ENCODE data around the gene GSK3B. TPM values are rescaled to one million over a fixed set of nuclear protein-coding genes. Genes with fewer than 3 reads are reported as not detected.

GSK3B gene
- total and polyA plus RNA-seq, 10 of the 15 experiments (the other 5 are each of a cell fraction or from before 2014, with no cell fraction given) = 8.5 to 49.8 (median 25.5) TPM

GRCh38 chr3:120103276-120103675, 9.0 kb upstream of the GSK3B start:
- Histone ChIP-seq H3K4me2 (ENCODE audit: control insufficient read depth, insufficient read depth) (peak overlapping the region; percentile 63; the same call in 1 of the 2 replicates), H3K27ac (ENCODE audit: control insufficient read depth, insufficient read depth) (no peak overlapping the region), H3K36me3 (ENCODE audit: control insufficient read depth in 2 of 2, insufficient read depth in 2 of 2, low read length in 1 of 2) (no peaks in the 10 kb centered on the region), H3K79me2 (ENCODE audit: control insufficient read depth, insufficient read depth, low read length) (no peaks in the 10 kb centered on the region; the same call in 1 of the 2 replicates), H2AFZ (ENCODE audit: control insufficient read depth, low read depth, low read length) (no peak overlapping the region), H3K4me1 (ENCODE audit: control insufficient read depth, insufficient read depth, low read length) (peaks cover 18% of the 10 kb centered on the region), H3K9me3 (replicated peaks; ENCODE audit: control insufficient read depth, insufficient read depth, low read length) (no peaks in the 10 kb centered on the region; the same call in 2 of the 3 replicates), H3K9ac (ENCODE audit: control insufficient read depth, insufficient read depth, low read length) (no peak overlapping the region), H4K20me1 (ENCODE audit: control insufficient read depth, insufficient read depth) (no peaks in the 10 kb centered on the region), H3K4me3 (no peak overlapping the region), H3K27me3 (replicated peaks in 1 of 2; ENCODE audit: control insufficient read depth in 2 of 2, insufficient read depth in 2 of 2, low read length in 1 of 2) (no peaks in the 10 kb centered on the region)
- WGBS (ENCODE audit: insufficient coverage, insufficient replicate concordance, low lambda C conversion rate, missing lambda C conversion rate) = under 1% methylated on average over 7 of the region's 7 CpGs
- in situ Hi-C loops (cut with MboI) (no loop called here), intact Hi-C loops (cut with micrococcal nuclease; ENCODE audit: unreplicated experiment) (no loop called here)
- RAD21 ChIA-PET (ENCODE audit: unreplicated experiment) = interaction anchor here (0.7 to 0.8 kb wide), 2 partner anchors 211 to 440 kb away, joined by 3 read pairs; no protein-coding TSS in a partner anchor
- POLR2A ChIA-PET = interaction anchor here (0.9 kb wide), 1 partner anchor 12 kb away, joined by 3 read pairs; no protein-coding TSS in a partner anchor
- FAIRE-seq = no peak
- no peak for TF ChIP-seq ASH2L (IDR thresholded peaks at IDR 0.05; ENCODE audit: borderline replicate concordance, low read depth)
- TF ChIP-seq TCF7 (IDR thresholded peaks at IDR 0.05; ENCODE audit: borderline replicate concordance) = no peak
- no peak for TF ChIP-seq IKZF2 (IDR thresholded peaks at IDR 0.05)
- no peak for DNase-seq (ENCODE audit: low read depth, low spot score)
- BruUV-seq (replicated peaks) = no TSS peak
- no peak for ATAC-seq
- CTCF ChIA-PET = no interaction called here
- SMC1A ChIA-PET (ENCODE audit: uncharacterized antibody, unreplicated experiment) = interaction anchor here (0.7 kb wide), 1 partner anchor 1739 kb away, joined by 3 read pairs; no protein-coding TSS in a partner anchor

- 0% methylated on average over 3 of the region's 3 CpGs for WGBS (ENCODE audit: insufficient coverage, insufficient replicate concordance, low lambda C conversion rate, missing lambda C conversion rate)
- Histone ChIP-seq H3K27ac (ENCODE audit: control insufficient read depth, insufficient read depth) (no peak overlapping the region), H3K36me3 (ENCODE audit: control insufficient read depth in 2 of 2, insufficient read depth in 2 of 2, low read length in 1 of 2) (no peaks in the 10 kb centered on the region), H3K4me1 (ENCODE audit: control insufficient read depth, insufficient read depth, low read length) (peaks cover 18% of the 10 kb centered on the region), H3K79me2 (ENCODE audit: control insufficient read depth, insufficient read depth, low read length) (no peaks in the 10 kb centered on the region; the same call in none of the 2 replicates), H3K27me3 (replicated peaks in 1 of 2; ENCODE audit: control insufficient read depth in 2 of 2, insufficient read depth in 2 of 2, low read length in 1 of 2) (no peaks in the 10 kb centered on the region), H3K9ac (ENCODE audit: control insufficient read depth, insufficient read depth, low read length) (no peak overlapping the region), H3K4me3 (no peak overlapping the region), H4K20me1 (ENCODE audit: control insufficient read depth, insufficient read depth) (no peaks in the 10 kb centered on the region), H2AFZ (ENCODE audit: control insufficient read depth, low read depth, low read length) (peak overlapping the region; percentile 35; the same call in 1 of the 2 replicates), H3K4me2 (ENCODE audit: control insufficient read depth, insufficient read depth) (peak overlapping the region; percentile 63), H3K9me3 (replicated peaks; ENCODE audit: control insufficient read depth, insufficient read depth, low read length) (no peaks in the 10 kb centered on the region; the same call in 2 of the 3 replicates)
- RAD21 ChIA-PET (ENCODE audit: unreplicated experiment) = interaction anchor here (0.7 to 0.8 kb wide), 2 partner anchors 211 to 439 kb away, joined by 3 read pairs; no protein-coding TSS in a partner anchor
- intact Hi-C loops (cut with micrococcal nuclease; ENCODE audit: unreplicated experiment) (no loop called here), in situ Hi-C loops (cut with MboI) (no loop called here)
- BruUV-seq (replicated peaks) = no TSS peak
- no peak for DNase-seq (ENCODE audit: low read depth, low spot score)
- peak; percentile 43 for ATAC-seq
- TF ChIP-seq RB1 (IDR thresholded peaks at IDR 0.05; ENCODE audit: borderline replicate concordance) (no peak), FOXK2 (IDR thresholded peaks at IDR 0.05) (no peak), NFIC (IDR thresholded peaks at IDR 0.05; ENCODE audit: low read depth, low read length) (no peak), ZNF217 (IDR thresholded peaks at IDR 0.05) (no peak), BACH1 (IDR thresholded peaks at IDR 0.05; ENCODE audit: borderline replicate concordance) (no peak), SKIL (IDR thresholded peaks at IDR 0.05; ENCODE audit: low read depth, poor library complexity, severe bottlenecking) (no peak), MAX (IDR thresholded peaks at IDR 0.05; ENCODE audit: low read depth, low read length) (no peak), RBBP5 (conservative IDR thresholded peaks at IDR 0.05) (no peak)
- CTCF ChIA-PET = interaction anchor here (0.7 to 1.3 kb wide), 2 partner anchors 45 to 351 kb away, joined by 3 to 4 read pairs; no protein-coding TSS in a partner anchor
- FAIRE-seq = no peak
- SMC1A ChIA-PET (ENCODE audit: uncharacterized antibody, unreplicated experiment) = interaction anchor here (0.6 to 0.7 kb wide), 2 partner anchors 150 to 1740 kb away, joined by 3 read pairs; no protein-coding TSS in a partner anchor
- POLR2A ChIA-PET = no interaction called here
Measured at GRCh38 chr3:120102674-120103073, 8.4 kb upstream of the GSK3B start.
